C4-2B (cell line): Measurements from ENCODE around the gene BRD9.

Experiments used
- CTCF ChIP-seq: fragments of 450-650 bp; conservative IDR thresholded peaks from 2 replicates; pipeline ENCODE4 v1.5.1; 2017; ENCODE audit warnings: mild to moderate bottlenecking
- ZFX ChIP-seq: fragments of 450-650 bp; IDR thresholded peaks from 2 replicates; pipeline ENCODE4 v1.6.1; 2017

GRCh38 chr5:886036-886435 lies 6.6 kb downstream of the BRD9 start:
- TF ChIP-seq CTCF = no peak
- TF ChIP-seq ZFX = no peak
